ENCODE results near the gene APCDD1. TPM values are rescaled to one million over a fixed set of nuclear protein-coding genes. Genes with fewer than 3 reads are reported as not detected.

Gene APCDD1
- total RNA-seq, 1 experiment from 2014 or later: 355 TPM

GRCh38 chr18:10497206-10497749, 42.8 kb downstream of the APCDD1 start:
- ChIA-PET POLR2A (ENCODE audit: low non-redundant PET) (no interaction called here), CTCF (no interaction called here)
- H3K36me3 ChIP-seq (ENCODE audit: insufficient read depth, low read length, poor library complexity, severe bottlenecking): no peaks in the 10 kb centered on the region
- intact Hi-C loops (cut with micrococcal nuclease; ENCODE audit: unreplicated experiment): no loop called here
- no peaks in the 10 kb centered on the region for H3K9me3 ChIP-seq (ENCODE audit: low read depth, low read length, poor library complexity, severe bottlenecking)
- no peaks in the 10 kb centered on the region for H3K27me3 ChIP-seq (replicated peaks; ENCODE audit: insufficient read depth, low read depth, low read length, poor library complexity)
- DNase-seq (ENCODE audit: low spot score): peak; percentile 63
- peaks cover 21% of the 10 kb centered on the region for H3K4me1 ChIP-seq (ENCODE audit: insufficient read depth, low read length, poor library complexity, severe bottlenecking)
- TF ChIP-seq CTCF (conservative IDR thresholded peaks at IDR 0.05; ENCODE audit: low read depth, low read length) (no peak), EZH2 (IDR thresholded peaks at IDR 0.05; ENCODE audit: borderline replicate concordance, low read depth, low read length, poor library complexity, severe bottlenecking) (no peak)
- H3K4me3 ChIP-seq (ENCODE audit: low read depth, low read length, poor library complexity, severe bottlenecking): no peak overlapping the region
- H3K27ac ChIP-seq (ENCODE audit: low read depth, low read length, poor library complexity, severe bottlenecking): peak overlapping the region; percentile 66
- BruUV-seq (replicated peaks): no TSS peak

DNA sequence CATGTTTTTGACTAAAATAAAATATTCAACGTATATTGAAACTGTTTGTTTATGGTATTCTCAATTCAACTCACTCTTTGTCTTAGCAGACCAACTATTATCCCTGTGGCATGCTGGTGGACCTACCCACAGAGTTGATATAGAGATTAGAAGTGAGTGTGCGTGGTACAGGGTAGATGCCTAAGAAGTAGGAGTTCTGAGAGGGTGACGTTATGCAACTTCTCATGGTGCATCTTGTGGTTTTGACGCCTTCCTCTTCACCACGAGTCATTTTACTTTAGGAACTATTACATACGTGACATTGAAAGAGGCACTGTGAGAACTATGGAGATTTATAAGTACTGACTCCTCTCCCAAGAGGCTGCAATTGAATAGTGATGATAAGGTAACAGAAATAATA, 44.8 kb downstream of the APCDD1 start:
- CTCF ChIA-PET: no interaction called here

DNA sequence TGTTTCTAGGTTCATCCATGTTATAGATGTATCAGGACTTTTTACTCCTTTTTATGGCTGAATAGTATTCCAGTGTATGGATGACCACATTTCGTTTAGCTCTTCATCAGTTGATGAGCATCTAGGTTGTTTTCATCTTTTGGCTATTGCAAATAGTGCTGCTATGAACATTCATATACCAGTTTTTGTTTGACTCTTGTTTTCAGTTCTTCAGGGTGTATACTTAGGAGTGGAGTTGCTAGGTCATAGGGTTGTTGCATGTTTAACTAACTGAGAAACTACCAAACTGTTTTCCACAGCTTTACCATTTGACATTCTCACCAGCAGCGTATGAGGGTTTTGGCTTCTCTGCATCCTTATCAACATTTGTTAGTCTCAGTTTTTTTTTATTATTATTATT, 45.6 kb downstream of the APCDD1 start:
- DNase-seq (ENCODE audit: low spot score): no peak
- ChIA-PET CTCF (no interaction called here), POLR2A (ENCODE audit: low non-redundant PET) (no interaction called here)
- Histone ChIP-seq H3K4me3 (ENCODE audit: low read depth, low read length, poor library complexity, severe bottlenecking) (no peak overlapping the region), H3K27me3 (replicated peaks; ENCODE audit: insufficient read depth, low read depth, low read length, poor library complexity) (no peaks in the 10 kb centered on the region), H3K4me1 (ENCODE audit: insufficient read depth, low read length, poor library complexity, severe bottlenecking) (peaks cover 21% of the 10 kb centered on the region), H3K27ac (ENCODE audit: low read depth, low read length, poor library complexity, severe bottlenecking) (no peak overlapping the region), H3K9me3 (ENCODE audit: low read depth, low read length, poor library complexity, severe bottlenecking) (peaks cover 11% of the 10 kb centered on the region), H3K36me3 (ENCODE audit: insufficient read depth, low read length, poor library complexity, severe bottlenecking) (no peaks in the 10 kb centered on the region)
- no TSS peak for BruUV-seq (replicated peaks)
- TF ChIP-seq CTCF (conservative IDR thresholded peaks at IDR 0.05; ENCODE audit: low read depth, low read length): no peak
- no peak for TF ChIP-seq EZH2 (IDR thresholded peaks at IDR 0.05; ENCODE audit: borderline replicate concordance, low read depth, low read length, poor library complexity, severe bottlenecking)
- intact Hi-C loops (cut with micrococcal nuclease; ENCODE audit: unreplicated experiment): no loop called here

More for the DNA sequence above, 44.8 kb downstream of the APCDD1 start:
- Histone ChIP-seq H3K27me3 (replicated peaks; ENCODE audit: insufficient read depth, low read depth, low read length, poor library complexity) (no peaks in the 10 kb centered on the region), H3K4me1 (ENCODE audit: insufficient read depth, low read length, poor library complexity, severe bottlenecking) (peaks cover 21% of the 10 kb centered on the region), H3K36me3 (ENCODE audit: insufficient read depth, low read length, poor library complexity, severe bottlenecking) (no peaks in the 10 kb centered on the region), H3K9me3 (ENCODE audit: low read depth, low read length, poor library complexity, severe bottlenecking) (peaks cover 3% of the 10 kb centered on the region), H3K27ac (ENCODE audit: low read depth, low read length, poor library complexity, severe bottlenecking) (no peak overlapping the region), H3K4me3 (ENCODE audit: low read depth, low read length, poor library complexity, severe bottlenecking) (no peak overlapping the region)
- no peak for DNase-seq (ENCODE audit: low spot score)
- TF ChIP-seq CTCF (conservative IDR thresholded peaks at IDR 0.05; ENCODE audit: low read depth, low read length): no peak
- TF ChIP-seq EZH2 (IDR thresholded peaks at IDR 0.05; ENCODE audit: borderline replicate concordance, low read depth, low read length, poor library complexity, severe bottlenecking): no peak
- intact Hi-C loops (cut with micrococcal nuclease; ENCODE audit: unreplicated experiment): no loop called here
- POLR2A ChIA-PET (ENCODE audit: low non-redundant PET): no interaction called here
- no TSS peak for BruUV-seq (replicated peaks)
